AG04449 (cell line): ENCODE results near the gene NCOA3.

ENCODE experiments used
- CTCF ChIA-PET: fragments of 350-600 bp; formaldehyde crosslinking; extraction: SDS; loops from one replicate; lab custom pipeline; 2021; ENCODE audit warnings: antibody characterized with exemption; lab: Yijun Ruan, JAX
- POLR2A ChIA-PET: fragments of 400-600, 350-600 bp; formaldehyde crosslinking; extraction: SDS; loops from one replicate; lab custom pipeline; 2020; ENCODE audit warnings: antibody characterized with exemption, inconsistent platforms; lab: Yijun Ruan, JAX
- DNase-seq: peaks from one replicate; pipeline ENCODE4 v3.0.0-alpha.2; 2010; ENCODE audit warnings: low read depth, low spot score
- H3K4me3 ChIP-seq: 2 replicates; pipeline ENCODE4 v1.5.1; 2011; ENCODE audit warnings: low read depth, mild to moderate bottlenecking, control low read depth, low read length
- TF ChIP-seq, protein P1 (sequence below): IDR thresholded peaks from one replicate; pipeline ENCODE4 v1.5.1; 2011; ENCODE audit warnings: mild to moderate bottlenecking, moderate library complexity, low read length, control low read depth, inconsistent platforms; ENCODE audit not compliant: insufficient read depth; ENCODE audit errors: missing control alignments

Gene NCOA3

DNA sequence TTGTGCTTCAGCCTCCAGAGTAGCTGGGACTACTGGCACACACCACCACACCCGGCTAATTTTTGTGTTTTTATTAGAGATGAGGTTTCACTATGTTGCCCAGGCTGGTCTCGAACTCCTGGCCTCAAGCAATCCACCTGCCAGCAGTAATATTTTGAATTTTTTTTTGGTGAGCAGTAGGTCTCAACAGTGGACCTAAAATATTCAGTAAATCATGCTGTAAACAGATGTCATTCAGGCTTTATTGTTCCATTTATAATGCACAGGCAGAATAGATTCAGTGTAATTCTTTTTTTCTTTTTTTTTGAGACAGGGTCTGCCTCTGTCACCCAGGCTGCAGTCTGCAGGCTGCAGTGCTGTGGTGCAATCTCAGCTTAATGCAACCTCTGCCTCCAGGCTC, 69.7 kb downstream of the NCOA3 start:
- TF ChIP-seq, protein P1, sequence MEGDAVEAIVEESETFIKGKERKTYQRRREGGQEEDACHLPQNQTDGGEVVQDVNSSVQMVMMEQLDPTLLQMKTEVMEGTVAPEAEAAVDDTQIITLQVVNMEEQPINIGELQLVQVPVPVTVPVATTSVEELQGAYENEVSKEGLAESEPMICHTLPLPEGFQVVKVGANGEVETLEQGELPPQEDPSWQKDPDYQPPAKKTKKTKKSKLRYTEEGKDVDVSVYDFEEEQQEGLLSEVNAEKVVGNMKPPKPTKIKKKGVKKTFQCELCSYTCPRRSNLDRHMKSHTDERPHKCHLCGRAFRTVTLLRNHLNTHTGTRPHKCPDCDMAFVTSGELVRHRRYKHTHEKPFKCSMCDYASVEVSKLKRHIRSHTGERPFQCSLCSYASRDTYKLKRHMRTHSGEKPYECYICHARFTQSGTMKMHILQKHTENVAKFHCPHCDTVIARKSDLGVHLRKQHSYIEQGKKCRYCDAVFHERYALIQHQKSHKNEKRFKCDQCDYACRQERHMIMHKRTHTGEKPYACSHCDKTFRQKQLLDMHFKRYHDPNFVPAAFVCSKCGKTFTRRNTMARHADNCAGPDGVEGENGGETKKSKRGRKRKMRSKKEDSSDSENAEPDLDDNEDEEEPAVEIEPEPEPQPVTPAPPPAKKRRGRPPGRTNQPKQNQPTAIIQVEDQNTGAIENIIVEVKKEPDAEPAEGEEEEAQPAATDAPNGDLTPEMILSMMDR = no peak
- DNase-seq = no peak
- ChIA-PET CTCF (no interaction called here), POLR2A (no interaction called here)
- no peak overlapping the region for H3K4me3 ChIP-seq

DNA sequence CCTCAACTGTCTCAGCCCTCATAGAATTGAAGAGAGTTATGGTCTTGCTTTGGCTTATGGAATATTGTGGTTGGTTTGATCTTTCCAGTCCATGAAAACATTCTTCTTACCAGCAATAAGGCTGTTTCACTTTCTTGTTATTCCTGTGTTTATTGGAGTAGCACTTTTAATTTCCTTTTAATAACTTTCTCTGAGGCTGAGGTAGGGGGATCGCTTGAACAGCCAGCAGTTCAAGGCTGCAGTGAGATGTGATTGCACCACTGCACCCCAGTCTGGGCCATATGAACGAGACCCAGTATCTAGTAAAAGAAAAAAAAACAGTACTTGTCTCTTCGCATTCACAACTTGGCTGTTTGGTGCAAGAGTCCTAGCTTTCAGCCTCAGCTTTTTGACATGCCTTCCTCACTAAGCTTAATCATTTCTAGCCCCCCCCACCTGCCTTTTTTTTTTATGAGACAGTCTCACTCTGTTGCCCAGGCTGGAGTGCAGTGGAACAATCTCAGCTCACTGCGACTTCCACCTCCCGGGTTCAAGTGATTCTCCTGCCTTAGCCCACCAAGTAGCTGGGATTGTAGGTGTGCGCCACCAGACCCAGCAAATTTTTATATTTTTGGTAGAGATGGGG, 70.5 kb downstream of the NCOA3 start:
- CTCF ChIA-PET = interaction anchor here (0.6 to 1.0 kb wide), 2 partner anchors 51 to 300 kb away, joined by 3 read pairs; no protein-coding TSS in a partner anchor
- H3K4me3 ChIP-seq = no peak overlapping the region
- no peak for DNase-seq
- POLR2A ChIA-PET = no interaction called here
- TF ChIP-seq, protein P1 = no peak

DNA sequence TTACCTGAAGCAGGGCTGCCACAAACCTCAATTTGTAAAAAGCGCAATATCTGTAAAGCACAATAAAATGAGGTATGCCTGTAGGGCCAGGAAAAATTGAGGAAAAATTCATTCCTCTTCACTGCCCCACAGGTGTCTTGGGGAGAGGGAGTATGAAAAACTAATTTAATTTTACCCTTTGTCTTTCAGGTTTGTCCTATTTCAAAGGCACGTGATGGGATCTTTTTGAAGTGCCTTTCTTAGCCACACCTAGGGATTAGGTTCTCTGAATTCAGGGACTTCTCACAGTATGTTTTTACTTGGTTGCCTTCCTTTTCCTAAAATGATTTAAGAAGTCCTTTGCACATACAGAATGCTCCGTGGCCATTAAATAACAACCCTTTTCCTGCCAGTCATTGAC, 71.9 kb downstream of the NCOA3 start:
- TF ChIP-seq, protein P1 = no peak
- DNase-seq = no peak
- ChIA-PET POLR2A (no interaction called here), CTCF (interaction anchor here (1.1 kb wide), 1 partner anchor 71 kb away, joined by 3 read pairs; no protein-coding TSS in a partner anchor)
- H3K4me3 ChIP-seq = no peak overlapping the region

DNA sequence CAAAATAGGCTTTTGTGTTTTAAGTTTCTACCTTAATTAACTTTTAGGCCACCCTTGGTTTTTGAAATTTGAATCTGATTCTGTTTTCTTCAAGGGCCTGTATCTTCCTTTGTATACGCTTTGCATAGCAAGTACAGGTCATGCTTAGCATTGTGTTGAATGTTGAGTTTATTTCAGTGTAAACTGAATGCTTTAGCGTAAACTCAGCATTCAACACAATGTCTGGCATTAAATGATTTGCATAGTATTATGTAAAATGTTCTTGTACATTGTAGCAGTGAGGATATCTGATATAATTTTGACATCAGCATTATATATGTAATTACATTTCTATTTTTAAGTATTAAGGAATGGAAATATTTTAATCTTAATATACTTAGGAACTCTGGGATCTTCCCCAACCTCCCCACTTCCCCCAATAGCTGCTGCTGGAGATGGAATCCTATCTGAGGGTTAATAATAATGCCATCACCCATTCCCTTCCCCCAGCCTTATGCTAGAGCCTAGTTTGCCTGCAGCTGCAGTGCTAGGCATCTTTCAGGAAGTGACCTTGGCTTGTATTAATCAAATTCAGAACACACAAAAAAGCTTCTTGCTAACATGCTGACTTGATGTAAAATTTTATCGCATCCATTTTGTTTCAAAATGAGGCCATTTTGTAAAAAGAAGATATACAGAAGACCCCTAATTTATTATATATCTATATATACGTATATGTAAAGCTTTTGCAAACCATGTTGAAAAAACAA, 73.1 kb downstream of the NCOA3 start:
- CTCF ChIA-PET = interaction anchor here (1.0 kb wide), 1 partner anchor 9 kb away, joined by 3 read pairs; no protein-coding TSS in a partner anchor
- TF ChIP-seq, protein P1 = no peak
- DNase-seq = no peak
- no peak overlapping the region for H3K4me3 ChIP-seq
- POLR2A ChIA-PET = no interaction called here

DNA sequence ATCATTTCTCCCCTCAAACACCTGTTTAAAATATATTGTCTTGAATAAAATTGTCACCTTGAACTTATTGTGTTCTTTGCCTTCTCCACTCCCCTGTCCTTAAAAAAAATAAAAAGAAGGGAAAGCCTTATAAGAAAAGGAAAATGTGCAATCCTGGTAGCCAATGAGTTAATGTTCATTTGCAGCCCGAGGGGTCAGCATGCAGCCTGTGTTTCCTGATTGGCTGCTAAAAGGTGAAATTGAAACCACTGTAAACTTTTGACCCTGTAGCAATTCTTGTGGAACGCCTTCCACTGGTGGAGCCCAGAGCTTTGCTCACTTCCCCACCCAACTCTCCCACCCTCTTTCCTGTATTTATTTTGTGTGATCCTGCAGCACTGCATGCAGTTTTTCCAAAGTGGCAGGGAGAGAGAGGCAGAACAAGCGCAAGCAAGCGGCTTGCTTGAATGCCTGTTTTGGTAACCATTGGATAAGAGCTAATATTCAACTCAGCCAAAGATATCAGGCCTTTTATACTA, 74.9 kb downstream of the NCOA3 start:
- TF ChIP-seq, protein P1 = no peak
- H3K4me3 ChIP-seq = peak overlapping the region; percentile 41
- ChIA-PET POLR2A (no interaction called here), CTCF (interaction anchor here (1.0 kb wide), 1 partner anchor 10 kb away, joined by 3 read pairs; no protein-coding TSS in a partner anchor)
- DNase-seq = no peak

DNA sequence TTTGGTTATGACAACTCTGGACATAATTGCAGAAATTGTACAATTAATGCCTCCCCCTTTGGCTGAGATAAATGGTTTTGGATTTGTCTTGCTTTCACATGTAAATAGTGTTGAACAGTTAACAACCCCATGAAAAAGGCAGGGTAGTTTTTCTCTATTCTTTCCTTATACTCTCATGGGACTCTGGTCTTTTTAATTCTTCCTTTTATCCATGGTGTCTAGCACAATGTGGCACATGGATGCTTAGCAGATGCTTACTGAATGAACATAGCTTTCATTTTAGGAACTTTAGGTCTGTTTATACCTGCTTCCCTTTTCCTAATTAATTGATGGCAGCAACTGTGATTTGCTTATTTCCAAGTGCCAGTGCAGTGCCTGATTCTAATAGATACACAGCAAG, 75.6 kb downstream of the NCOA3 start:
- ChIA-PET CTCF (no interaction called here), POLR2A (no interaction called here)
- TF ChIP-seq, protein P1 = no peak
- no peak overlapping the region for H3K4me3 ChIP-seq
- no peak for DNase-seq
